ENCODE measurements around the gene TMEM218.

DNA sequence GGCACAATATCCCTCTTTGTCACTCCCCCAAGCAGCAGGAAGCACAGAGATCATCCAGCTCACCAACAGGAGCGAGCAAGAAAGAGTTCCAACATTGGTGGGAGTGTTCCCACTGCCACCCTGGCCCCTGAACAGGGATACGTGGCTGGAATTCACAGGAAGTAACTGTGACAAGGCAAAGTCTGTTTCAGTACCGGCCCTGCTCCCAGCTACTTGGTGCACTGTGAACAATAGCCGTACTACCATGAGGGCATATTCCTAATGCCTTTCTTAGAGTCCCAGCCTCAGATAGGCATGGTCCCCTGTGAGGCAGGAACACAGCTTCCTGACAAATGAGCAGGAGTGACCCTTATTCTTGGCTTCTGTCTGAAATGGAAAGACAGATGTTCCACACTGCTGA is 50.1 kb downstream of the TMEM218 start:
- TF ChIP-seq, protein P1, sequence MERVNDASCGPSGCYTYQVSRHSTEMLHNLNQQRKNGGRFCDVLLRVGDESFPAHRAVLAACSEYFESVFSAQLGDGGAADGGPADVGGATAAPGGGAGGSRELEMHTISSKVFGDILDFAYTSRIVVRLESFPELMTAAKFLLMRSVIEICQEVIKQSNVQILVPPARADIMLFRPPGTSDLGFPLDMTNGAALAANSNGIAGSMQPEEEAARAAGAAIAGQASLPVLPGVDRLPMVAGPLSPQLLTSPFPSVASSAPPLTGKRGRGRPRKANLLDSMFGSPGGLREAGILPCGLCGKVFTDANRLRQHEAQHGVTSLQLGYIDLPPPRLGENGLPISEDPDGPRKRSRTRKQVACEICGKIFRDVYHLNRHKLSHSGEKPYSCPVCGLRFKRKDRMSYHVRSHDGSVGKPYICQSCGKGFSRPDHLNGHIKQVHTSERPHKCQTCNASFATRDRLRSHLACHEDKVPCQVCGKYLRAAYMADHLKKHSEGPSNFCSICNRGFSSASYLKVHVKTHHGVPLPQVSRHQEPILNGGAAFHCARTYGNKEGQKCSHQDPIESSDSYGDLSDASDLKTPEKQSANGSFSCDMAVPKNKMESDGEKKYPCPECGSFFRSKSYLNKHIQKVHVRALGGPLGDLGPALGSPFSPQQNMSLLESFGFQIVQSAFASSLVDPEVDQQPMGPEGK (CRISPR knock-in tag; IDR thresholded peaks at IDR 0.05; ENCODE audit: borderline replicate concordance) = no peak
- no peak for TF ChIP-seq BACH2 (CRISPR knock-in tag; IDR thresholded peaks at IDR 0.05; ENCODE audit: borderline replicate concordance)
- TF ChIP-seq GLIS3 (CRISPR knock-in tag; IDR thresholded peaks at IDR 0.05) = no peak
- TF ChIP-seq, protein P2, sequence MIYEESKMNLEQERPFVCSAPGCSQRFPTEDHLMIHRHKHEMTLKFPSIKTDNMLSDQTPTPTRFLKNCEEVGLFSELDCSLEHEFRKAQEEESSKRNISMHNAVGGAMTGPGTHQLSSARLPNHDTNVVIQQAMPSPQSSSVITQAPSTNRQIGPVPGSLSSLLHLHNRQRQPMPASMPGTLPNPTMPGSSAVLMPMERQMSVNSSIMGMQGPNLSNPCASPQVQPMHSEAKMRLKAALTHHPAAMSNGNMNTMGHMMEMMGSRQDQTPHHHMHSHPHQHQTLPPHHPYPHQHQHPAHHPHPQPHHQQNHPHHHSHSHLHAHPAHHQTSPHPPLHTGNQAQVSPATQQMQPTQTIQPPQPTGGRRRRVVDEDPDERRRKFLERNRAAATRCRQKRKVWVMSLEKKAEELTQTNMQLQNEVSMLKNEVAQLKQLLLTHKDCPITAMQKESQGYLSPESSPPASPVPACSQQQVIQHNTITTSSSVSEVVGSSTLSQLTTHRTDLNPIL (CRISPR knock-in tag; IDR thresholded peaks at IDR 0.05; ENCODE audit: low read depth) = no peak
- TF ChIP-seq, protein P3, sequence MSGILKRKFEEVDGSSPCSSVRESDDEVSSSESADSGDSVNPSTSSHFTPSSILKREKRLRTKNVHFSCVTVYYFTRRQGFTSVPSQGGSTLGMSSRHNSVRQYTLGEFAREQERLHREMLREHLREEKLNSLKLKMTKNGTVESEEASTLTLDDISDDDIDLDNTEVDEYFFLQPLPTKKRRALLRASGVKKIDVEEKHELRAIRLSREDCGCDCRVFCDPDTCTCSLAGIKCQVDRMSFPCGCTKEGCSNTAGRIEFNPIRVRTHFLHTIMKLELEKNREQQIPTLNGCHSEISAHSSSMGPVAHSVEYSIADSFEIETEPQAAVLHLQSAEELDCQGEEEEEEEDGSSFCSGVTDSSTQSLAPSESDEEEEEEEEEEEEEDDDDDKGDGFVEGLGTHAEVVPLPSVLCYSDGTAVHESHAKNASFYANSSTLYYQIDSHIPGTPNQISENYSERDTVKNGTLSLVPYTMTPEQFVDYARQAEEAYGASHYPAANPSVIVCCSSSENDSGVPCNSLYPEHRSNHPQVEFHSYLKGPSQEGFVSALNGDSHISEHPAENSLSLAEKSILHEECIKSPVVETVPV (CRISPR knock-in tag; IDR thresholded peaks at IDR 0.05) = no peak
- TF ChIP-seq ARNTL (CRISPR knock-in tag; IDR thresholded peaks at IDR 0.05; ENCODE audit: borderline replicate concordance, low read depth) = no peak
- TF ChIP-seq SNAI2 (CRISPR knock-in tag; IDR thresholded peaks at IDR 0.05) = no peak
- no peak for TF ChIP-seq CSDC2 (CRISPR knock-in tag; IDR thresholded peaks at IDR 0.05)
- TF ChIP-seq ZFP30 (CRISPR knock-in tag; IDR thresholded peaks at IDR 0.05) = no peak

Data from SK-N-SH treated with all-trans-retinoic acid at 6 μM for 48 hours (cell line).